ENCODE measurements around the gene FAM200C.

FAM200C gene

DNA sequence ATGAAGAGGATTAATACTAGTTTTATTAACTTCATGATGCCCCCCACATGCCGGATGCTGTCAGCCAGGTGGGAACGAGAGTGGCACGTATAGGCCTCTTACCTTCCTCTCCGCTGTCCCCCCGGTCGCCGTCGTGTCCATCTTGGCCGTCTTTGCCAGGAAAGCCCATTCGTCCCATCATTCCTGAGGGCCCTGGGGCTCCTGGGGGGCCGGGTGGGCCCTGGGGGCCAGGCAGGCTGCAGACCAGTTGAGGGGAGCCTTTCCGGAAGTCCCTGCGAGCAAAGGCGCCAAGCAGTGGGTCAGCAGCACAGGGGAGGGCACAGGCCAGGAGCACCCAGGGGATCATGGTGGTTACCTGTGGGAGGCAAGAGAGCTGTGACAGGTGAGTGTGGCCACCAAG, 45.2 kb downstream of the FAM200C start:
- DNase-seq (ENCODE audit: low spot score) (no peak), ATAC-seq (ENCODE audit: low read depth) (no peak)
- Histone ChIP-seq H3K27ac (ENCODE audit: poor library complexity, severe bottlenecking) (no peak overlapping the region), H3K27me3 (ENCODE audit: insufficient read depth, poor library complexity, severe bottlenecking) (no peaks in the 10 kb centered on the region), H3K36me3 (ENCODE audit: low read depth) (no peaks in the 10 kb centered on the region), H3K4me1 (ENCODE audit: insufficient read depth, poor library complexity, severe bottlenecking) (no peaks in the 10 kb centered on the region), H3K4me3 (ENCODE audit: severe bottlenecking) (no peak overlapping the region), H3K9me3 (ENCODE audit: severe bottlenecking) (no peaks in the 10 kb centered on the region)
- TF ChIP-seq, protein P1, sequence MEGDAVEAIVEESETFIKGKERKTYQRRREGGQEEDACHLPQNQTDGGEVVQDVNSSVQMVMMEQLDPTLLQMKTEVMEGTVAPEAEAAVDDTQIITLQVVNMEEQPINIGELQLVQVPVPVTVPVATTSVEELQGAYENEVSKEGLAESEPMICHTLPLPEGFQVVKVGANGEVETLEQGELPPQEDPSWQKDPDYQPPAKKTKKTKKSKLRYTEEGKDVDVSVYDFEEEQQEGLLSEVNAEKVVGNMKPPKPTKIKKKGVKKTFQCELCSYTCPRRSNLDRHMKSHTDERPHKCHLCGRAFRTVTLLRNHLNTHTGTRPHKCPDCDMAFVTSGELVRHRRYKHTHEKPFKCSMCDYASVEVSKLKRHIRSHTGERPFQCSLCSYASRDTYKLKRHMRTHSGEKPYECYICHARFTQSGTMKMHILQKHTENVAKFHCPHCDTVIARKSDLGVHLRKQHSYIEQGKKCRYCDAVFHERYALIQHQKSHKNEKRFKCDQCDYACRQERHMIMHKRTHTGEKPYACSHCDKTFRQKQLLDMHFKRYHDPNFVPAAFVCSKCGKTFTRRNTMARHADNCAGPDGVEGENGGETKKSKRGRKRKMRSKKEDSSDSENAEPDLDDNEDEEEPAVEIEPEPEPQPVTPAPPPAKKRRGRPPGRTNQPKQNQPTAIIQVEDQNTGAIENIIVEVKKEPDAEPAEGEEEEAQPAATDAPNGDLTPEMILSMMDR (IDR thresholded peaks at IDR 0.05; ENCODE audit: poor library complexity, severe bottlenecking), result no peak

DNA sequence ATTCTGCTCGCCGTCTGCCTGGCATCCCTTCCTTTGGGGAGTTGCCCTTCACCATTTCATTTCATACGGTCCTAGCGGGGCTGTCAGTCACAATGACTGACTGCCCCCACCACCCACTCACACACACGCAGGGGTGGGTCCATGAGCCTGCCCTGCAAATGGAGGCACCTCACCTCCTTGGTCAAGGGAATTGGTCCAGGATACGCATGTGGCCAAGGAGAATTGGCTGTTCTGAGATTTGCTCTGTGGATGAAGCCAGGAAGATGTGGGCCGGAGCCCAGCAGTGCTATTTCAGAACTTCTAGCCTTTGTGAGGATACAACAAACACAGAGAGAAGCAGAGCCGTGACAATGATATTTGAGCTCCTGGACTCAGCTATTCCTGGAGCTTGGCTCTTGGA, 46.5 kb downstream of the FAM200C start:
- Histone ChIP-seq H3K4me1 (ENCODE audit: insufficient read depth, poor library complexity, severe bottlenecking) (no peaks in the 10 kb centered on the region), H3K9me3 (ENCODE audit: severe bottlenecking) (no peaks in the 10 kb centered on the region), H3K4me3 (ENCODE audit: severe bottlenecking) (no peak overlapping the region), H3K27me3 (ENCODE audit: insufficient read depth, poor library complexity, severe bottlenecking) (no peaks in the 10 kb centered on the region), H3K36me3 (ENCODE audit: low read depth) (no peaks in the 10 kb centered on the region), H3K27ac (ENCODE audit: poor library complexity, severe bottlenecking) (no peak overlapping the region)
- no peak for DNase-seq (ENCODE audit: low spot score)
- no peak for ATAC-seq (ENCODE audit: low read depth)
- TF ChIP-seq, protein P1 (IDR thresholded peaks at IDR 0.05; ENCODE audit: poor library complexity, severe bottlenecking), result no peak

DNA sequence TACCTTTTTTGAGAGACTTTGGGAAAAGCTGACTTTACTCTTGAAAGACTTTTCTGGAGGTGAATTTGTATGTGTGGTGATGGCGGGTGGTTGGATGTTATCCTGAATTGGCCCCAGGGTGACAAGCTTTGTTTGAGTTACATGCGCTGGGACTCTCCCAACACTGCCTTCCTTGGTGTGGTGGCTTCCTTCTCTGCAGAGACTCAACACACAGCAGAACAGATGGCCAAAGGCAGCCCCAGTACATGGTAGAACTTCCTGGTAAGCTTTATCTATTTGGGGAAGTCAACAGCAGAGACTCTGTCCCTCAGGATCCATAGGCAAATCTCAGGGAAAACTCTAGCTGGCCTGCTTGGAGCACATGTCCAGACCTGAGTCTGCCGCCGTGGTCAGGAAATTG, 47.5 kb downstream of the FAM200C start:
- ATAC-seq (ENCODE audit: low read depth) (no peak), DNase-seq (ENCODE audit: low spot score) (no peak)
- Histone ChIP-seq H3K4me3 (ENCODE audit: severe bottlenecking) (no peak overlapping the region), H3K27me3 (ENCODE audit: insufficient read depth, poor library complexity, severe bottlenecking) (no peaks in the 10 kb centered on the region), H3K27ac (ENCODE audit: poor library complexity, severe bottlenecking) (no peak overlapping the region), H3K36me3 (ENCODE audit: low read depth) (no peaks in the 10 kb centered on the region), H3K4me1 (ENCODE audit: insufficient read depth, poor library complexity, severe bottlenecking) (no peaks in the 10 kb centered on the region), H3K9me3 (ENCODE audit: severe bottlenecking) (no peaks in the 10 kb centered on the region)
- TF ChIP-seq, protein P1 (IDR thresholded peaks at IDR 0.05; ENCODE audit: poor library complexity, severe bottlenecking), result no peak

DNA sequence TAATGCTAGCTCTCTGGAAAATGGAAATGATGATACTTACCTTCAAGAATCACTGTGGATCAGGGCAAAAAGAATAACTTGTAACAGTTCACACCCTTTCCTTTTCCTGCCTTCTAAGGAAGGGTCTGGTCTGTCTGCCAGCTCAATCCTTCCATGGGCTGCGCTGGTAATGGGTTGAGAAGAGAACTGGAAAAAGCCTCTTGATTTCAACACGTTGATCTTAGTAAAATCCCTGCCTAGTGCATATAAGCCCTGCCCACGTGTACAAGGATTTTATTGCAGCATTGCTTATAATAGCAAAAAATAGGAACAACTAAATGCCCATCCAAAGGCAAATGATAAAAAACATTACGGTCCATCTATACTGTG, 49.9 kb downstream of the FAM200C start:
- TF ChIP-seq, protein P1 (IDR thresholded peaks at IDR 0.05; ENCODE audit: poor library complexity, severe bottlenecking), result no peak
- no peak for DNase-seq (ENCODE audit: low spot score)
- Histone ChIP-seq H3K36me3 (ENCODE audit: low read depth) (no peaks in the 10 kb centered on the region), H3K4me3 (ENCODE audit: severe bottlenecking) (no peak overlapping the region), H3K27me3 (ENCODE audit: insufficient read depth, poor library complexity, severe bottlenecking) (no peaks in the 10 kb centered on the region), H3K27ac (ENCODE audit: poor library complexity, severe bottlenecking) (no peak overlapping the region), H3K4me1 (ENCODE audit: insufficient read depth, poor library complexity, severe bottlenecking) (no peaks in the 10 kb centered on the region), H3K9me3 (ENCODE audit: severe bottlenecking) (no peaks in the 10 kb centered on the region)
- no peak for ATAC-seq (ENCODE audit: low read depth)

DNA sequence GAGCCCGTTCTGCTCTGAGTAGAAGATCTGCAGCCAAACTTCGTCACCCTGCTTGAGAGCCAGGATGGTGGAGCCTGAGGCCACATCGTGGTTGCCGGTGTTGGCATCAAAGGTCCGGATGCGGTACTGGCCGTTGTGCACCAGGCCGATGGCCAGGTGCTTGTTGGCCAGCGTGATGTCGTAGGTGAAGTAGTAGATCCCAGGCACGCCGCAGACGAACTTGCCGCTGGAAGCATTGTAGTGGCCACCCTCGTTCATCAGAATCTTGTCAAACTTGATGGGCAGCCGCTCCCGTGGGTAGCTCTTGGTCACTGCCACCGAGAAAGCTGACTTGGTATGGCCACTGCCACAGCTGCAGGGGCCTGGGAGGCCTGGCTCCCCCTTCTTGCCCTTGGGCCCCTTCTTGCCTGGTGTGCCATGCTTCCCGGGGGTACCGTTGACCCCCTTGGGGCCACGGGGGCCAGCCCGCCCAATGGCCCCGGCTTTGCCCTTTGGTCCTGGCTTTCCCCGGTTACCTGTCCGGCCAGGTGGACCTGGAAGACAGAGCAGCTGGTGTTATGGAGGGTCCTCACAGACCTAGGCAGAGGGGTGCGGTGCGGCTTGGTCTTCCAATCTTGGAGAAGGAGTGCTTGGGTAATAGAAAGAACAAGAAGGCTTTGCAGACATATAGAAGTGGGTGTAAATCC, 50.5 kb downstream of the FAM200C start:
- DNase-seq (ENCODE audit: low spot score) (no peak), ATAC-seq (ENCODE audit: low read depth) (no peak)
- Histone ChIP-seq H3K4me3 (ENCODE audit: severe bottlenecking) (no peak overlapping the region), H3K27me3 (ENCODE audit: insufficient read depth, poor library complexity, severe bottlenecking) (no peaks in the 10 kb centered on the region), H3K27ac (ENCODE audit: poor library complexity, severe bottlenecking) (no peak overlapping the region), H3K4me1 (ENCODE audit: insufficient read depth, poor library complexity, severe bottlenecking) (no peaks in the 10 kb centered on the region), H3K9me3 (ENCODE audit: severe bottlenecking) (no peaks in the 10 kb centered on the region), H3K36me3 (ENCODE audit: low read depth) (no peaks in the 10 kb centered on the region)
- TF ChIP-seq, protein P1 (IDR thresholded peaks at IDR 0.05; ENCODE audit: poor library complexity, severe bottlenecking), result no peak

Measured in RWPE2 (cell line).